HFF-Myc (cell line): ENCODE data around the gene KMT2C.

ENCODE experiments used
- DNase-seq: peaks from one replicate; pipeline ENCODE4 v3.0.0-alpha.2; 2011; ENCODE audit warnings: low read depth; ENCODE audit errors: extremely low read depth
- H3K4me3 ChIP-seq: replicated peaks from 2 replicates; pipeline ENCODE4 v1.5.1; 2011; ENCODE audit warnings: low read depth, mild to moderate bottlenecking, control low read depth, low read length
- TF ChIP-seq, protein P1 (sequence below): IDR thresholded peaks from 2 replicates; pipeline ENCODE4 v1.5.1; 2012; ENCODE audit warnings: mild to moderate bottlenecking, low read depth, low read length, control low read depth; ENCODE audit errors: missing control alignments

KMT2C gene

DNA sequence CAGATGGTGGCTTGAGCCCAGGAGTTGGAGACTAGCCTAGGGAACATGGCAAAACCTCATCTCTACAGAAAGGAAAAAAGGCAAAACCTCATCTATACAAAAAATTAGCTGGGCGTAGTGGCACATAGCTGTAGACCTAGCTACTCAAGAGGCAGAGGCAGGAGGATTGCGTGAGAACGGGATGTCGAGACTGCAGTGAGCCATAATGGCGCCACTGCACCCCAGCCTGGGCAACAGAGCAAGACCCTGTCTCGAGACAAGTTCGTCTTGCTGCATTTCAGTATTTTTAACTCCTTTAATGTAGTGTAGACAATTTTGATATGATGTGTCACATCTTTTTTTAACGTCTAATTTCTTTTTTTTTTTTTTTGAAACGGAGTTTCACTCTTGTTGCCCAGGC is 31.4 kb upstream of the KMT2C start:
- H3K4me3 ChIP-seq: no peak overlapping the region
- TF ChIP-seq, protein P1, sequence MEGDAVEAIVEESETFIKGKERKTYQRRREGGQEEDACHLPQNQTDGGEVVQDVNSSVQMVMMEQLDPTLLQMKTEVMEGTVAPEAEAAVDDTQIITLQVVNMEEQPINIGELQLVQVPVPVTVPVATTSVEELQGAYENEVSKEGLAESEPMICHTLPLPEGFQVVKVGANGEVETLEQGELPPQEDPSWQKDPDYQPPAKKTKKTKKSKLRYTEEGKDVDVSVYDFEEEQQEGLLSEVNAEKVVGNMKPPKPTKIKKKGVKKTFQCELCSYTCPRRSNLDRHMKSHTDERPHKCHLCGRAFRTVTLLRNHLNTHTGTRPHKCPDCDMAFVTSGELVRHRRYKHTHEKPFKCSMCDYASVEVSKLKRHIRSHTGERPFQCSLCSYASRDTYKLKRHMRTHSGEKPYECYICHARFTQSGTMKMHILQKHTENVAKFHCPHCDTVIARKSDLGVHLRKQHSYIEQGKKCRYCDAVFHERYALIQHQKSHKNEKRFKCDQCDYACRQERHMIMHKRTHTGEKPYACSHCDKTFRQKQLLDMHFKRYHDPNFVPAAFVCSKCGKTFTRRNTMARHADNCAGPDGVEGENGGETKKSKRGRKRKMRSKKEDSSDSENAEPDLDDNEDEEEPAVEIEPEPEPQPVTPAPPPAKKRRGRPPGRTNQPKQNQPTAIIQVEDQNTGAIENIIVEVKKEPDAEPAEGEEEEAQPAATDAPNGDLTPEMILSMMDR: no peak
- DNase-seq: no peak

DNA sequence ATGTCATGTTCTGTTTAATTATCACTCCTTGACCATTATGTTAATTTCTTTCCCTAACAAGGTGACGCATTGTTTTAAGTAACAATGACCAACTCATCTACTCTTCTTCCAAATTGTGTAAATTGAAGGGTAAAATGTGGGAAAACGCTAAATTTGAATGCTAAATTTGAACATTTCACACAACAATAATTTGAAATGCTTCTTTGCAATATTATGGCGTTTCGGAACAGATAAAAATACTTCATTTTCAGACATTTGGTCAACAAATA is 29.2 kb upstream of the KMT2C start:
- H3K4me3 ChIP-seq: peak overlapping the region; percentile 84
- TF ChIP-seq, protein P1: no peak
- no peak for DNase-seq

DNA sequence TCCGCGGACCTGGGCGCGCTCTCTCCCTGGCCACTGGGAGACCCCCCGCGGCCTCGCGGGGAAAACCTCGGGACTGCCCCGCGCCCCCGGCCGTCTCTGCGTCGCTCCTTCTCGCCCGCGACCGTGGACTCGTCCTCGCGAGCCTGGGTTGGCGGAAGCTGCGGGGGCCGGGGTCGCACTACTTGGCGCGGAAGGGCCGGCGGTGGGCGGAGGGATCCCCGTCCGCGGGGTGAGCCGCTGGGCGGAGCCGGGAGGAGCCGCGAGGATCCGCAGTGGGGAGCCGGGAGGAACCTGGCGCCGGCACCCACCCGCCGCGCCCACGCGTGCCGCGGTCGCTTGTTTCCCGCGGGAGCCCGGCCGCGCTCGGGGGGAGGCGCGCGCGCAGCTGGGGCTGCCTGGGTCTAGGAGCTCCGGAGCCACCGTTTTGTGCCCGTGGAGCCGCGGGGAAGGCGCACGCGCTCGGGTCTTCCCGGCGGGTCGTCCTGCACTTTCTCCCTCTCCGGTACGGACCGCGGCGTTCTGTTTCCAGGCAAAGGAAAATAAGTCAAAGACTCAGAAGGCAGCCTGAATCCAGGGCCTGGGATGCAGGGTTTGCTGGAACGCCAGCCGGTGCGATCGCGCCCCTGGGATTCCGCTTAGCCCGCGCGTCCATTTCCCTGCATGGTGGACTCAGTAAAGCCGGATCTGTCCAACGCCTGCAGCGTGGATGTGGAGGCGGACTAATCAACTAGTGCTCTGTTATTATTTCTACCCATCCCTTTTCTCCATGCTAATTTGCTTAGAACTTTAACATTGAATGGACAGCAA is 28.7 kb upstream of the KMT2C start:
- peak; percentile 19 for DNase-seq
- TF ChIP-seq, protein P1: no peak

DNA sequence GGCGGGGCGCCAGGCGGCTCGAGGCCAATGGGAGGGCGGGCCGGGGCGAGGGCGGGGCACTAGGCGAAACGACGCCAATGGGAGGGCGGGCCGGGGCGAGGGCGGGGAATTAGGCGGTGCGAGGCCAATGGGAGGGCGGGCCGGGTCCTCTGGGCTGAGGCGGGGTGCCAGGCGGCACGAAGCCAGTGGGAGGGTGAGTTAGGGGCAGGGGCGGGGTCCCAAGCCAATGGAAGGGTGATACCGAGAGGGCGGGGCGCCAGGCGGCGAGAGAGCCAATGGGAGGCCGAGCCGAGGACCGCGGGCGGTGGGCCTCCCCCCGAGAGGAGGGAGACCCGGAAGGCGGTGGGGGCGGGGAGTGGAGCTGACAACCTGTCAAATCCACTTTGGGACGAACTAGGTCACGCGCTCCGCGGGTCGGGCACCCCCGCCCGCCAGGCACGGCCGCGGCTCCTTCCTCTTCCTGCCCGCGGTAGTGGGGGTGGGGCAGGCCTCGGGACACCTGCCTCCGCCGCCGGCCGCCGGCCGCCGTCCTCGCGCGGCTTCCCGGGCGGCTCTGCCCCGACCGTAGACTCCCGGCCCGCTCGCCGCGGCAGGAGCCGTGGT is 28.0 kb upstream of the KMT2C start:
- TF ChIP-seq, protein P1: no peak
- DNase-seq: peak; percentile 91
- peak overlapping the region; percentile 84 for H3K4me3 ChIP-seq

More for the DNA sequence above, 28.7 kb upstream of the KMT2C start:
- peak overlapping the region; percentile 84 for H3K4me3 ChIP-seq

DNA sequence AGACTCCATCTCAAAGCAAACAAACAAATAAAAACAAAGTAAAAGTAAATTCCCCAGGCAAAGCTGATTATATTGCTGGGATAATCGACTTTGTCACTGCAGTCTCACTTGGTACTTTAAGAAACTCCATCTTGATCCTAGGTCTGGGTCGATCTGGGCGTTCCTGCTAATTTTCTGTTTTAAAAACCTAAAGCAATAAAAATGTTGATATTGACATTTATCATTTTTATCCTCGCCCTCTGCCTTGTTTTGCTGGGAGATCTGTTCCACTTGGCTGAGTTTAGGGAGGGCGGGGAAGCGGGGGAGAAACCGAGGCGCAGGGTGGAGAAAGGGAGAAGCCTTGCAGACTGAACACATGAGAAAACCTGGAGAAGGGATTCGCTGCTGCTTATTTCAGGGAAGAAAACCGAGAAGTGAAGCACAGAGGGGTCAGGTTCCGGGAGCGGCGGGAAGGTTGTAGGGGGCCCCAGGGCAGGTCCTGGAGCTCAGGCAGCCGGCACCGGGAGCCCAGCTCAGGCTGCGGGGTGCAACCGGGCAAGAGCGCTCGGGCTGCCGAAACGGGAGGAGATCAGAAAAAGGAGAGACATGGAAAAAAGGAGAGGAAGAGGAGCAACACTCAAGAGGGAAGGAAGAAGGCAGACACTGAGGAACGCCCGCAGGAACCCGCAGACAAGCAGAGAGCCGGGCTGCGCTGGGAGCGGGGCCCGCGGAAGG is 27.3 kb upstream of the KMT2C start:
- H3K4me3 ChIP-seq: peak overlapping the region; percentile 53
- TF ChIP-seq, protein P1: no peak
- DNase-seq: peak; percentile 19

DNA sequence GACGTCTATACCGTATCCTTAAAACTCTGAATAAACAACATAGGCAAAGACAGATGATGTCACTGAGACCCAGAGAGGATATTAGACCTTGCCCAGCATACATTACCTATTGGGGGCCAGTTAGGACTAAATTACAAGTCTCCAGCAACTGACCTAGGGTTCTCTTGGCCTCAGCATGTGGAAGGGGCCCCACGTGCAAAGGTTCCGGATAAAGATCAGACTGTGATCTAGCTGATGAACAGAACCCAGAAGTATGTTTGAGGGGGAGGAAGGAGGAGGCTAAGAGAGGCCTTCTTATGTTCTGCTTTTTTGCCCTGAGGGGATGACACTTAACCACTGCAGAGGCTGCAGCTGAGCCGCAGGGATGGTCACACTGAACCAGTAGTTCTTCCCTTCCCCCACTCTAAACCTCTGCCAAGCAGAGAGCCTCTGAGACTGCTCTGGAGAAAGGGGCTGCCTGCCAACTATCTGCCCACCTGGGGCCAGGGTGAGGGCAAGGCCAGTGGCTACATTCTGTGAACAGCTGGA is 24.0 kb upstream of the KMT2C start:
- no peak overlapping the region for H3K4me3 ChIP-seq
- DNase-seq: peak; percentile 19
- TF ChIP-seq, protein P1: no peak
